Activated naive CD8-positive, alpha-beta T cell treated with anti-CD3 and anti-CD28 coated beads, Interleukin-2, amount 10 ng/mL, durations not matched to agents 7 days and 5 days (primary cell): ENCODE results near the gene BFAR. TPM values are rescaled to one million over a fixed set of nuclear protein-coding genes. Genes with fewer than 3 reads are reported as not detected.
A peak's percentile ranks its signal among the peaks of the same experiment; 100 is the strongest.
"Not testable (repeated sequence)": the region's sequence is repeated elsewhere in the genome, so short reads cannot be mapped to it uniquely, and the experiment has no call there.

Source experiments
- ATAC-seq: fragments of 150-1000 bp; cut with Tn5 transposase; one replicate; pipeline ENCODE4 v1.10.0; 2021; ENCODE audit warnings: low read depth, moderate library complexity
- POLR2A ChIA-PET: fragments of 350-600 bp; sonication (Branson Sonifier 250); formaldehyde crosslinking; loops from one replicate; lab custom pipeline; 2021; ENCODE audit warnings: antibody characterized with exemption; lab: Charles Lee
- DNase-seq: peaks from one replicate; pipeline ENCODE4 v3.0.0; 2021
- H3K27ac Mint-ChIP-seq: one replicate; pipeline ENCODE4 v1.8.0; 2022; ENCODE audit warnings: mild to moderate bottlenecking, mixed read lengths
- H3K27me3 Mint-ChIP-seq: one replicate; pipeline ENCODE4 v1.8.0; 2022; ENCODE audit warnings: mild to moderate bottlenecking, moderate library complexity, mixed read lengths
- H3K36me3 Mint-ChIP-seq: one replicate; pipeline ENCODE4 v1.8.0; 2021; ENCODE audit warnings: mild to moderate bottlenecking, mixed read lengths
- H3K4me1 Mint-ChIP-seq: one replicate; pipeline ENCODE4 v1.8.0; 2021; ENCODE audit warnings: mixed read lengths
- H3K4me3 Mint-ChIP-seq: one replicate; pipeline ENCODE4 v1.8.0; 2022; ENCODE audit warnings: mild to moderate bottlenecking, moderate library complexity, mixed read lengths
- H3K9me3 Mint-ChIP-seq: one replicate; pipeline ENCODE4 v1.8.0; 2021; ENCODE audit warnings: mixed read lengths
- total RNA-seq, 2 experiments: library from RNA; stranded (reverse); gene quantifications; one replicate each; pipeline ENCODE4 v1.2.3, GENCODE V29; 2021

BFAR gene
- total RNA-seq, 2 experiments from 2014 or later: 70.6 to 71.2 TPM

DNA sequence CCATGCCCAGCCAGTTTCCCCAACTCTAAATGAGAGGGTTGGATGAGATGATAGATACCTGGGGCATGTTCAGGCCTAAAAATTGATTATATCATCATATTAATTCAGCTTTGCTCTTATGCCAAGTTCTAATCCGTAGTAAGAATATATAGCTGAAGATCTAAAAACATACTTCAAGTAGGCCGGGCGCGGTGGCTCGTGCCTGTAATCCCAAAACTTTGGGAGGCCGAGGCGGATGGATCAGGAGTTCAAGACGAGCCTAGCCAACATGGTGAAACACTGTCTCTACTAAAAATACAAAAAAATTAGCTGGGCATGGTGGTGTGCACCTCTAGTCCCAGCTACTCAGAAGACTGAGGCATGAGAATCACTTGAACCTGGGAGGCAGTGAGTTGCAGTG is 49.4 kb downstream of the BFAR start:
- POLR2A ChIA-PET: no interaction called here
- ATAC-seq (no peak), DNase-seq (no peak)
- Mint-ChIP-seq H3K9me3 (peaks cover 2% of the 10 kb centered on the region), H3K27me3 (peaks cover 2% of the 10 kb centered on the region), H3K4me1 (no peaks in the 10 kb centered on the region), H3K27ac (no peak overlapping the region), H3K36me3 (no peaks in the 10 kb centered on the region), H3K4me3 (no peak overlapping the region)

DNA sequence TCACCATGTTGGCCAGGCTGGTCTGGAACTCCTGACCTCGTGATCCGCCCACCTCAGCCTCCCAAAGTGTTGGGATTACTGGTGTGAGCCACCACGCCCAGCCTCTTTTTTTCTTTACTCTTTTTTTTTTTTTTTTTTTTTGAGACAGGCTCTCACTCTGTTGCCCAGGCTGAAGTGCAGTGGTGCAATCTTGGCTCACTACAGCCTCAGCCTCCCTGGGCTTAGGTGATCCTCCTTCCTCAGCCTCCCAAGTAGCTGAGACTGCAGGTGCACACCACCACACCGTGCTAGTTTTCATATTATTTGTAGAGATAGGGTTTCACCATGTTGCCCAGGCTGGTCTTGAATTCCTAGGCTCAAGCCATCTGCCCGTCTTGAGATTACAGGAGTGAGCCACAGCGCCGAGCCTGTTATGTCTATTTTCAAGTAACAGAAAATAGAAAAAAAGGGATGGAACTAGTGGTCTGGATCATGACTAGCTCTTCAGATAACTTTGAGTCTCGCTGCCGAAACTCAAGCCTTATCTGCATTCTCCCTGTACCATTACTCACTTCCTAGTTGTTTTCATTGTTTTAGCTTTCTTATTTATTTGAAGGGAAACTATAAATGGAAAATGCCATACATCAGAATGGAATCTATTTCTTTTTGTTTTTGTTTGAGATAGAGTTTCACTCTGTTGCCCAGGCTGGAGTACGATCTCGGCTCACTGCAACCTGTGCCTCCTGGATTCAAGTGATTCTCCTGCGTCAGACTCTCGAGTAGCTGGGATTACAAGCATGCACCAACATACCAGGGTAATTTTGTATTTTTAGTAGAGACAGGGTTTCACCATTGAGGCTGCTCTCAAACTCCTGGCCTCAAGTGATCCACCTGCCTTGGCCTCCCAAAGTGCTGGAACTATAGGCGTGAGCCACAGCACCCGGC is 53.4 kb downstream of the BFAR start:
- H3K27me3 Mint-ChIP-seq, POLR2A ChIA-PET, H3K4me1 Mint-ChIP-seq, H3K9me3 Mint-ChIP-seq, H3K36me3 Mint-ChIP-seq, H3K27ac Mint-ChIP-seq, ATAC-seq, H3K4me3 Mint-ChIP-seq, DNase-seq: not testable (repeated sequence)

DNA sequence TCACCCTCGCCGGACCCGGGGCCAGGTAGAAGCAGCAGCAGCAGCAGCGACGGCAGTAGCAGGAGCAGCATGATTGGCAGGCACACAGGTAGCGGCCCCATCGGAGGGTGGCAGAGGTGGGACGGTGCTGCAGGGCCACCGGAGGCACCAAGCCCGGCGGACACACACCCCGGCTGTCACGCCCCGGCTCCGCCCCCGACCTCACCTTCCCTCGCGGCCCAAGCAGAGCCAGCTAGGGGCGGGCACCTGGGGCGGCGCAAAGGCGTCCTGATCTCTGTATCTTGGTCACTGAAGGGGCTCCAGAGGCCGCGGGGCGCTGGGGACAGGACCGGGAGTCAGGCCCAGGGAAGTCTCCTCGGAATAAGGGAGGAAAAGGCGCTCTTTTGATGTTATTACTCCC is 61.4 kb downstream of the BFAR start, which contains the start of gene PLA2G10:
TSS of gene PLA2G10 (minus strand) at position 180 of the 400 bp plus-strand sequence. CDS start at position 101, 79 bp downstream.
- POLR2A ChIA-PET, H3K4me3 Mint-ChIP-seq, H3K27me3 Mint-ChIP-seq, H3K27ac Mint-ChIP-seq, H3K9me3 Mint-ChIP-seq, ATAC-seq, H3K4me1 Mint-ChIP-seq, H3K36me3 Mint-ChIP-seq, DNase-seq: not testable (repeated sequence)

DNA sequence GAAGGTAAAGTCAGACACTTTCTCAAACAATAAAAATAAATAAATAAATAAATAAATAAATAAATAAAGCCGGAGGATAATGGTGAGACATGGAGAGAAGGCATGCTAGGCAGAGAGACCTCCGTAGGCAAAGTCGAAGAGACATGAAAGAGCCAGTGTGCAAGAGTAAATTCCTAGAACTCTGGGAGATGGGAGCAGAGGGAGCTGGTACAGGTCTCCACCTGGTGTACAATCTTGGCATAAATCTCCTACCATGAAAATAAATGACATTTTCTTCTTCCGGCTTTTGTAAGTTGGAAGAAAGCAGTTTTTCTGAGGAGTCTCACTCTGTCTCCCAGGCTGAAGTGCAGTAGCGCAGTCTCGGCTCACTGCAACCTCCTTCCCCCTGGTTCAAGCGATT is 69.1 kb downstream of the BFAR start:
- H3K4me3 Mint-ChIP-seq, H3K9me3 Mint-ChIP-seq, POLR2A ChIA-PET, DNase-seq, H3K36me3 Mint-ChIP-seq, ATAC-seq, H3K4me1 Mint-ChIP-seq, H3K27me3 Mint-ChIP-seq, H3K27ac Mint-ChIP-seq: not testable (repeated sequence)

DNA sequence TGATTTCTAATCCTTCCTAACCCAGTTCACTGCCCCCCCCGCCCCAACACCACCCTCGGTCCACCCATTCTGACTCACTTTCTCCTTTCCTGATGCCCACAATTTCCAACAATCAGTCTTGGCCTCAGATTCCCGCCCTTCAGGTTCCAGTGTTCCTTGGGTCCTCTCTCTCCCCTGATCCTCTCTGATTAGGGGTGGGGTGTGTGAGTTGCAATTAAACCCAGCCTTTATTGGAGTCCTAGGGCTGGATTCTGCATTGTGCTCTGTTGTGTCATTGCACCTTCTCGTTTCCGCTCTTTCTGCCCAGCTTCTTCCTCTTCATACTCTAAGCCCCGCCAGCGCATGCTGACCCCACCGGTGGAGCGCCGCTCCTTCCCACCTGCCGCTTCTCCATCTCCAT is 69.9 kb downstream of the BFAR start:
- ATAC-seq, H3K4me3 Mint-ChIP-seq, H3K27ac Mint-ChIP-seq, DNase-seq, POLR2A ChIA-PET, H3K27me3 Mint-ChIP-seq, H3K36me3 Mint-ChIP-seq, H3K4me1 Mint-ChIP-seq, H3K9me3 Mint-ChIP-seq: not testable (repeated sequence)

DNA sequence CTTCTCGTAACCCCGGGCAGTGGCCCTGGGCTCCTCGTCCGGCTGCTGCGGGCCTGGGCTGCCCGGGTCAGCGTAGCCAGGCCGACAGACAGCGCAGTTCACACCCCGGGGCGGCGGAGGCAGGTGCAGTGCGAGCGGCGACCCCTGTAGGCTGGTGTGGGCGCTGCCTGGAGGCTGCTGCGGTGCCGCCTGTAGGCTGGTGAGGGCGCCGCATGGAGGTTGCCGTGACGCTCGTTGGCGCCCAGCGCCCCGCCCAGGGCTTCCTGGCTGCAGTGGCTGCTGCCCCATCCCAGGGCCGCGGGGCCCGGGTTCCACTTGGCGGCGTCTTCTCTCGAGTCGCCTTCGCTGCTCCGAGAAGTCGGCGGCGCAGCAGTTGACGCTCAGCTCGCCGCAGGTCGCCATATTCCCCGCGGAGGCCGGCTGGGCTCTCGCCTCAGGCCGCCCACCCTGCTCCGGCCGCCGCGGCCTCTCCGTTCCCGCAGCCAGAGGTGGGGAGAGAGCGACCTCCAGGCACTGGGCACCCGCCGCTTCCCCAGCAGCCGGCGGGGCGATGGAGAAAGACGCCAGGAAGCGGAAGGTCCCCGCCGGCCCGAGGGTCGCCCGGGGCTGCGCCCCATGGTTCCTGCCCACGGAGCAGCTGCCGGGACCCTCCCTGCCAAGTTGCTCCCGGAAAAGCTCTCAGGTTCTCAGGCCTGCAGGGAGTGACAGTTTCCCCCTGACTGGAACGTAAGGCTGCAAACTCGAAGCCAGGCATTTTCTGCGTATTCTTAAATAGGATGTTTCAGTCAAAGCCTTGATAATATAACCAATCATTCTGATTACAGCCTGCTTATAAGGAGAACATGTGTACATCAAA is 70.6 kb downstream of the BFAR start, which contains the start of gene NPIPA3:
TSS of gene NPIPA3 (plus strand) at position 256 of the 856 bp plus-strand sequence. CDS start 5,533 bp downstream, outside the sequence.
- POLR2A ChIA-PET, H3K27me3 Mint-ChIP-seq: not testable (repeated sequence)

More for the DNA sequence above, 70.6 kb downstream of the BFAR start, which contains the start of gene NPIPA3:
- not testable (repeated sequence) for H3K9me3 Mint-ChIP-seq, H3K4me1 Mint-ChIP-seq, DNase-seq, H3K27ac Mint-ChIP-seq, H3K4me3 Mint-ChIP-seq, H3K36me3 Mint-ChIP-seq
- peak; percentile 99 for ATAC-seq

Other genes starting within 250 kb of the BFAR start
- 10 to 100 TPM; 40.7 to 45.8 TPM for gene PARN, start 2.7 kb upstream of the BFAR start, total RNA-seq
- not detected for gene PLA2G10, start 61.4 kb downstream of the BFAR start, total RNA-seq
- gene NPIPA3, start 70.5 kb downstream of the BFAR start, total RNA-seq: 1 to 10 TPM; 1.5 to 1.8 TPM
- 1 to 10 TPM; 1.5 to 2.6 TPM for gene NPIPA2, start 109.6 kb downstream of the BFAR start, total RNA-seq
- gene NOMO1, start 200.8 kb downstream of the BFAR start, total RNA-seq: 10 to 100 TPM; 40.1 to 43.0 TPM